GM18505 (cell line): ENCODE measurements around the gene XXYLT1.
"Not testable (repeated sequence)": the region's sequence is repeated elsewhere in the genome, so short reads cannot be mapped to it uniquely, and the experiment has no call there.

Experiments used
- ATAC-seq: cut with Tn5 transposase; IDR thresholded peaks from one replicate; pipeline ENCODE4 v1.9.1; 2021; ENCODE audit not compliant: unreplicated experiment
- POLR2A ChIP-seq: IDR thresholded peaks from 4 replicates; pipeline ENCODE4 v1.6.1; 2011; ENCODE audit warnings: borderline replicate concordance; ENCODE audit not compliant: insufficient read depth, insufficient read length; ENCODE audit errors: extremely low read depth

Gene XXYLT1

DNA sequence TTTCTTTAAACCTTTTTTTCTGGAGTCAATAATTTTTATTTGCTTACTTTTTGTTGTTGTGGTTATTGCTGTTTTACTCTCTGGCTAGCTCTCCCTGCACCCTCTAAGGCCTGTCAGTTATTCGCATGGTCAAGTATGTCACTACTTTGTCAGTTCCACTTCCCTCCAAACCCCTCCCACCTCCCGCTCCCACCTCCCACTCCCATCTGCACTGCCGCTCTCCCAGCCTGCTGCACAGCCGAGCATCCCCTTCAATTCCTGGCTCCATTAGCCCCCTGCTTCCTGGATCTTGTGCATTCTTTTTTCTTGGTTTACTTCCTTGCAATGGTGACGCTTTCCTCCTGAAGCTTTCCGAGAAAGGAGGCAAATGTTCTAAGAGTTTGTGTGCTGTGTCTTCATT lies 218.0 kb downstream of the XXYLT1 start:
- TF ChIP-seq POLR2A = no peak
- ATAC-seq = no peak

GRCh38 chr3:195050296-195050695 lies 220.7 kb downstream of the XXYLT1 start:
- ATAC-seq = not testable (repeated sequence)

GRCh38 chr3:195048059-195048905 lies 222.7 kb downstream of the XXYLT1 start:
- ATAC-seq = no peak
- TF ChIP-seq POLR2A = no peak

DNA sequence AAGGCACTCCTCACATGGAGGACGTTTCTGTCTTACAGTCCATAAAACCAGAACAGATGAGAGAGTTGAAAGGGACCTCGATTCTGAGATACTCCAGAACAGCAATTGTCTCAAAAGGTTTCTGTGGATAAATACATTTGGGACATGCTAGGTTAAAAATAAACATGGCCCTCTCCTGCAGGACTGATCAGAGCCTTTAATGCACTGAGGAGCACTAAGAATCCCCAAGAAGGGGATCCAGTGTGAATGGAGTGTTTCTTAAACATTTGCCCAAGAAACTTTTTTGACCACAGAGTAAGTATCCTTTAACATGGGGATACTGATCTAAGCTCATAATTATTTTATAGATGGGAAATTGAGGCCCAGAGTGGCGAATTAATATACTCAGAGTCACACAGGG lies 223.4 kb downstream of the XXYLT1 start:
- no peak for ATAC-seq
- TF ChIP-seq POLR2A = no peak

GRCh38 chr3:195046441-195046840 lies 224.5 kb downstream of the XXYLT1 start:
- no peak for TF ChIP-seq POLR2A
- ATAC-seq = no peak

DNA sequence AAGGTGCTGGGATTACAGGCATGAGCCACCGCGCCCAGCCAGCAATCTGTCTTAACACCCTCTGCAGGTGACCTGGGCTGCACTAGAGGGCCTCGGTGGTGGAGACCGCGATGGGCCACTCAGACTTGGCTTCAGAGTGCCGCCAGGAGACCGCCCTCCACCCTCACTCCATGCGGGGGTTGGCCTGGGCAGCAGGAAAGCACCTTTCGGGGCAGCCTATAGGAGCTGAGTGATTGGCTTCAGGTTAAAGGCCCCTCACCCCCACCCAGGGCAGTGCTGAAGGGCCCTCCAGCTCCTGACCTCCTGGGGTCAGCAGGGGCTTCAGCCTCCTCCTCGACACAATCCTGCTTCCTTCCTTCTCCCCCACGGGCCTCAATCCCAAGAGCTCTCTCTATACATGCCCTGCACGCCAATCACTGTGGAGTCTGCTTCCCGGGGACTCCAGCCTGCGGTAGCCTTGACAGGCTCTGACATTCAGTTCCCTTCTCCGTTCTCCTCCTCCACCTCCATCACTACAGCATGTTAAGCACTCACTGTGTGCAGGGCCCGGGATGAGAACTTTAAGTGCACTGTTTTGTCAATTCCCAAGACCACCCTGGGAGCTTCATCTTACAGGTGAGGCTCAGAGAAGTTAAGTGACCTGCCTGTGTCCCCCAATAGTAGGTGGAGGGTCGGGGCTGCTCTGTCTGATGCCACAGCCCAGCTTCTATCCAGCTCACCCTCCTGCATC lies 225.3 kb downstream of the XXYLT1 start:
- TF ChIP-seq POLR2A = no peak
- ATAC-seq = no peak

GRCh38 chr3:195044411-195044810 lies 226.5 kb downstream of the XXYLT1 start:
- no peak for ATAC-seq
- TF ChIP-seq POLR2A = no peak

GRCh38 chr3:195043607-195044339 lies 227.2 kb downstream of the XXYLT1 start:
- no peak for ATAC-seq
- TF ChIP-seq POLR2A = no peak

DNA sequence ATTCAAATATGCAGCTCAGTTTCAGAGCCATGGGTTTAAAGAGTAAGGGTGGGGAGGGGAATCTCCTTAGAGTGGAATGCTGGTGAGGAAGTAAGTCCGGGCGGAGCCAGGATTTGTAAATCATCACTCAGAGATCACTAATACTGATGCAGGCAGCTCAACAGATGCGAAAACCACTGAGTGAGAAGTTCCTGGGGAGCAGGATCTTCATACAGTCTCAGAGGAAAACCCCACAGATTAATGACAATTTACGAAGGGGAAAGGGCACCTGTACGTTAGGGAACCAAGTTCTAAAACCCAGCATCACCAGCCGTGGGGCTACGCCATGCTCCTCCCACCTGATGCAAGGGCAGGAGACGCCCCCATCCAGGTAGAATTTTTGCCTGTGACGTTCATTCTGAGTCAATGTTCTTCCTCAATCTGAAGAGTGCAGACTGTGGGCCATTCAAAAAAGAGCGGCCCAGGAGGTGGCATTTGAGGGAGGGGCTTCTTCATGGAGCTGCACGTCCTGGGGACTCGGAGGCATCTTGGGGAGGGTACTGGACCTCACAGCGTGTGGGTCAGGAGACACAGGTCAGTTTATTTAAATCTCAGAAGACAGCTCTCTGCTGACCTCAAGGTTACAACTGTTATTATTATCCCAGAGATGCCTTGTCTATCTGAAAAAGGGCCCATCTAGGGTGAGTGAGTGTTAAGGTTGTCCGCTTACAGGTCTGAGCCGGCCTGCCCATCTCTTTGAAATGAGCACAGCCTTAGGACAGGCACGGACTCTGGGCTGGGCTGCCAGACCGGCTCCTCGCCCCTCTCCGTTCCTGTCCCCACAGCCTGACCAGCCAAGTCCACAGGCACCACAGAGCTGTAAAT lies 228.0 kb downstream of the XXYLT1 start:
- no peak for ATAC-seq
- no peak for TF ChIP-seq POLR2A

- no peak for ATAC-seq
Observed at GRCh38 chr3:195041871-195042742, 228.9 kb downstream of the XXYLT1 start.

DNA sequence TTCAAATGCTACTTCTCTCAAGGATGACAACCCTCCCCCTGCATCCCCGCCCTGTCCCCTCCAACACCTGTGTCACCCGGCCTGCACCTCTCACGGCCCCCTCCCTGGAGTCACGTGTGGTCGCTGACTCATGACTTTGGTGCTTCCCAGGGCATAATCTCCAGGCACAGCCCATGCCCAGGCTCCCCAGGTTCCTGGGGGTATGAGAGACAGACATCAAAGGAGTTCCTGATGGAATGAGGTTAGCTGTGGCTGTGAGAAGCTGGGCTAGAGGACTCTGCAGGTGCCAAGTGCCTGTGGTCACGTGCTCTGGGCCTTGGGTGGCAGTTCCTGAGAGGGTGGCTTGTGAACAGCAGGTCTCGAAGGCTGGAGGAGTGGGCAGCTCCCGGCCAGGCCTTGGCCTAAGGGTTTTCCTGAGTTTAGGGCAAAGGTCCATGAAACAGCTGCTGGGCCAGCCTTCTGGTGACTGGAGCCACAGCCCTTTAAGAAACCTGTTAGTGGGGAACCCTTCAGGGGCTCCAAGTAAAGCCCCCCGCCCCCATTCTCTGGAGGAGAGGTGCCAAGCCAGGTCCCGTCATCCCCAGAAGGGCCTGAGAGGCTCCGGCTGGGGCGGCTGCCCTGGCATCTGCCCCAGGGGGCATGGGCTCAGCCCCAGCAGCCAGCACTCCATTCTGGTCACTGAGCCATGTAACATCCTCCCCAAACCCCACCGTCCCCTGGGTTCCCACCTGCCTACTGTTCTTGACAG lies 230.0 kb downstream of the XXYLT1 start:
- no peak for TF ChIP-seq POLR2A
- no peak for ATAC-seq

More at GRCh38 chr3:195041871-195042742, 228.9 kb downstream of the XXYLT1 start:
- TF ChIP-seq POLR2A = no peak
